WTC11 (cell line): Measurements from ENCODE around the gene TMEM62. TPM values are rescaled to one million over a fixed set of nuclear protein-coding genes. Genes with fewer than 3 reads are reported as not detected.

Source experiments
- ATAC-seq: fragments of 200-7000 bp; cut with Tn5 transposase; 2 replicates; pipeline ENCODE4 v1.10.0; 2021; ENCODE audit warnings: mild to moderate bottlenecking, moderate library complexity
- CTCF ChIA-PET: fragments of 300-600 bp; sonication (Branson Sonifier 250); formaldehyde crosslinking; loops from one replicate; lab custom pipeline; 2021; ENCODE audit warnings: antibody characterized with exemption; lab: Charles Lee
- POLR2A ChIA-PET: fragments of 350-600 bp; sonication (Branson Sonifier 250); formaldehyde crosslinking; loops from one replicate; lab custom pipeline; 2021; ENCODE audit warnings: antibody characterized with exemption; lab: Charles Lee
- DNase-seq: peaks from one replicate; pipeline ENCODE4 v3.0.0; 2021; ENCODE audit warnings: low spot score
- H3K27ac Mint-ChIP-seq: 2 replicates; pipeline ENCODE4 v1.8.0; 2021; ENCODE audit warnings: mixed read lengths
- H3K27me3 Mint-ChIP-seq: 2 replicates; pipeline ENCODE4 v1.8.0; 2021; ENCODE audit warnings: low read depth, mild to moderate bottlenecking, moderate library complexity, mixed read lengths
- H3K36me3 Mint-ChIP-seq: 2 replicates; pipeline ENCODE4 v1.8.0; 2021; ENCODE audit warnings: mixed read lengths
- H3K4me1 Mint-ChIP-seq: 2 replicates; pipeline ENCODE4 v1.8.0; 2022; ENCODE audit warnings: mixed read lengths
- H3K4me3 Mint-ChIP-seq: 2 replicates; pipeline ENCODE4 v1.8.0; 2021; ENCODE audit warnings: mild to moderate bottlenecking, moderate library complexity, mixed read lengths
- H3K9me3 Mint-ChIP-seq: 2 replicates; pipeline ENCODE4 v1.8.0; 2021; ENCODE audit warnings: mixed read lengths
- CBFB ChIP-seq: sonication (generic); formaldehyde crosslinking; IDR thresholded peaks from 2 replicates; pipeline ENCODE4 v1.8.1; 2022; ENCODE audit warnings: mild to moderate bottlenecking, low read depth, missing genetic modification reagents
- CREB1 ChIP-seq: sonication (generic); formaldehyde crosslinking; IDR thresholded peaks from 2 replicates; pipeline ENCODE4 v1.8.0; 2023; ENCODE audit warnings: mild to moderate bottlenecking, missing genetic modification reagents
- ELF4 ChIP-seq: sonication (generic); formaldehyde crosslinking; IDR thresholded peaks from 2 replicates; pipeline ENCODE4 v1.8.1; 2022; ENCODE audit warnings: low read depth, mild to moderate bottlenecking, moderate library complexity, missing genetic modification reagents
- GABPB1 ChIP-seq: sonication (generic); formaldehyde crosslinking; IDR thresholded peaks from 2 replicates; pipeline ENCODE4 v1.8.1; 2023; ENCODE audit warnings: mild to moderate bottlenecking, missing genetic modification reagents
- KAT7 ChIP-seq: sonication (generic); formaldehyde crosslinking; IDR thresholded peaks from 2 replicates; pipeline ENCODE4 v1.8.1; 2023; ENCODE audit warnings: missing genetic modification reagents, mild to moderate bottlenecking, borderline replicate concordance
- NR1H2 ChIP-seq: sonication (generic); formaldehyde crosslinking; IDR thresholded peaks from 2 replicates; pipeline ENCODE4 v1.9.0; 2021; ENCODE audit warnings: mild to moderate bottlenecking, moderate library complexity, missing genetic modification reagents
- TEAD1 ChIP-seq: sonication (generic); formaldehyde crosslinking; IDR thresholded peaks from 2 replicates; pipeline ENCODE4 v1.8.0; 2022; ENCODE audit warnings: mild to moderate bottlenecking, missing genetic modification reagents
- TP53 ChIP-seq: sonication (generic); formaldehyde crosslinking; IDR thresholded peaks from 2 replicates; pipeline ENCODE4 v1.8.1; 2023; ENCODE audit warnings: mild to moderate bottlenecking, missing genetic modification reagents
- total RNA-seq: library from RNA; stranded (reverse); gene quantifications from 3 replicates; pipeline ENCODE4 v1.2.3, GENCODE V29; 2021
- TF ChIP-seq, protein P1 (sequence below): sonication (generic); formaldehyde crosslinking; IDR thresholded peaks from 2 replicates; pipeline ENCODE4 v1.8.1; 2022; ENCODE audit warnings: low read depth, mild to moderate bottlenecking, moderate library complexity, missing genetic modification reagents, borderline replicate concordance
- TF ChIP-seq, protein P2 (sequence below): fragments of 250-450 bp; sonication (Bioruptor Pico); IDR thresholded peaks from 2 replicates; pipeline ENCODE4 v1.9.0; 2021; ENCODE audit warnings: mild to moderate bottlenecking
- TF ChIP-seq, protein P3 (sequence below): sonication (generic); formaldehyde crosslinking; IDR thresholded peaks from 2 replicates; pipeline ENCODE4 v1.8.0; 2022; ENCODE audit warnings: missing genetic modification reagents
- TF ChIP-seq, protein P4 (sequence below): sonication (generic); formaldehyde crosslinking; conservative IDR thresholded peaks from 2 replicates; pipeline ENCODE4 v1.8.1; 2023; ENCODE audit warnings: mild to moderate bottlenecking, low read depth, missing genetic modification reagents, moderate library complexity
- TF ChIP-seq, protein P5 (sequence below): sonication (generic); formaldehyde crosslinking; IDR thresholded peaks from 2 replicates; pipeline ENCODE4 v1.8.1; 2023; ENCODE audit warnings: mild to moderate bottlenecking, missing genetic modification reagents, moderate library complexity
- TF ChIP-seq, protein P6 (sequence below): sonication (generic); formaldehyde crosslinking; IDR thresholded peaks from 2 replicates; pipeline ENCODE4 v1.8.1; 2023; ENCODE audit warnings: mild to moderate bottlenecking, missing genetic modification reagents, borderline replicate concordance

Gene TMEM62
- total RNA-seq, 1 experiment from 2014 or later: 5.6 TPM

DNA sequence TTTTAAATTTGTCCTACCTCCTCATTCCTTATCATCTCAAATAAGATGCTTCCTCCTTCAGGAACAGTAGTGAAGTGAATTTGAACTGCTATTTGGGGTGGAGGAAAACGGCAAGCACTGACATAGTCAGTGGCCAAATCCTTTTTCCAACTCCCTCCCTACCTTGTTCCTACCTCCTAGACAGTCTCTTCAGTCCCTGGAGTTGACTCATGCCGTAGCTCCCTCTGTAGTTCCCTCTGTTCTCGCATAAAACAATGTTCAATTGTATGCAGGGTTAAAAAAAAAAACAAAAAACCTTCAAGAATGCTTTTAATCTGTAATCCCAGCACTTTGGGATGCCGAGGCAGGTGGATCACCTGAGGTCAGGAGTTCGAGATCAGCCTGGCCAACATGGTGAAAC is 29.0 kb upstream of the TMEM62 start:
- no peak for ATAC-seq
- CTCF ChIA-PET: interaction anchor here (0.6 to 1.5 kb wide), 2 partner anchors 100 to 173 kb away, joined by 3 read pairs; no protein-coding TSS in a partner anchor
- TF ChIP-seq, protein P1, sequence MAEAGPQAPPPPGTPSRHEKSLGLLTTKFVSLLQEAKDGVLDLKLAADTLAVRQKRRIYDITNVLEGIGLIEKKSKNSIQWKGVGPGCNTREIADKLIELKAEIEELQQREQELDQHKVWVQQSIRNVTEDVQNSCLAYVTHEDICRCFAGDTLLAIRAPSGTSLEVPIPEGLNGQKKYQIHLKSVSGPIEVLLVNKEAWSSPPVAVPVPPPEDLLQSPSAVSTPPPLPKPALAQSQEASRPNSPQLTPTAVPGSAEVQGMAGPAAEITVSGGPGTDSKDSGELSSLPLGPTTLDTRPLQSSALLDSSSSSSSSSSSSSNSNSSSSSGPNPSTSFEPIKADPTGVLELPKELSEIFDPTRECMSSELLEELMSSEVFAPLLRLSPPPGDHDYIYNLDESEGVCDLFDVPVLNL (CRISPR knock-in tag): no peak
- TF ChIP-seq, protein P2, sequence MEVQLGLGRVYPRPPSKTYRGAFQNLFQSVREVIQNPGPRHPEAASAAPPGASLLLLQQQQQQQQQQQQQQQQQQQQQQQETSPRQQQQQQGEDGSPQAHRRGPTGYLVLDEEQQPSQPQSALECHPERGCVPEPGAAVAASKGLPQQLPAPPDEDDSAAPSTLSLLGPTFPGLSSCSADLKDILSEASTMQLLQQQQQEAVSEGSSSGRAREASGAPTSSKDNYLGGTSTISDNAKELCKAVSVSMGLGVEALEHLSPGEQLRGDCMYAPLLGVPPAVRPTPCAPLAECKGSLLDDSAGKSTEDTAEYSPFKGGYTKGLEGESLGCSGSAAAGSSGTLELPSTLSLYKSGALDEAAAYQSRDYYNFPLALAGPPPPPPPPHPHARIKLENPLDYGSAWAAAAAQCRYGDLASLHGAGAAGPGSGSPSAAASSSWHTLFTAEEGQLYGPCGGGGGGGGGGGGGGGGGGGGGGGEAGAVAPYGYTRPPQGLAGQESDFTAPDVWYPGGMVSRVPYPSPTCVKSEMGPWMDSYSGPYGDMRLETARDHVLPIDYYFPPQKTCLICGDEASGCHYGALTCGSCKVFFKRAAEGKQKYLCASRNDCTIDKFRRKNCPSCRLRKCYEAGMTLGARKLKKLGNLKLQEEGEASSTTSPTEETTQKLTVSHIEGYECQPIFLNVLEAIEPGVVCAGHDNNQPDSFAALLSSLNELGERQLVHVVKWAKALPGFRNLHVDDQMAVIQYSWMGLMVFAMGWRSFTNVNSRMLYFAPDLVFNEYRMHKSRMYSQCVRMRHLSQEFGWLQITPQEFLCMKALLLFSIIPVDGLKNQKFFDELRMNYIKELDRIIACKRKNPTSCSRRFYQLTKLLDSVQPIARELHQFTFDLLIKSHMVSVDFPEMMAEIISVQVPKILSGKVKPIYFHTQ: no peak
- TF ChIP-seq, protein P3, sequence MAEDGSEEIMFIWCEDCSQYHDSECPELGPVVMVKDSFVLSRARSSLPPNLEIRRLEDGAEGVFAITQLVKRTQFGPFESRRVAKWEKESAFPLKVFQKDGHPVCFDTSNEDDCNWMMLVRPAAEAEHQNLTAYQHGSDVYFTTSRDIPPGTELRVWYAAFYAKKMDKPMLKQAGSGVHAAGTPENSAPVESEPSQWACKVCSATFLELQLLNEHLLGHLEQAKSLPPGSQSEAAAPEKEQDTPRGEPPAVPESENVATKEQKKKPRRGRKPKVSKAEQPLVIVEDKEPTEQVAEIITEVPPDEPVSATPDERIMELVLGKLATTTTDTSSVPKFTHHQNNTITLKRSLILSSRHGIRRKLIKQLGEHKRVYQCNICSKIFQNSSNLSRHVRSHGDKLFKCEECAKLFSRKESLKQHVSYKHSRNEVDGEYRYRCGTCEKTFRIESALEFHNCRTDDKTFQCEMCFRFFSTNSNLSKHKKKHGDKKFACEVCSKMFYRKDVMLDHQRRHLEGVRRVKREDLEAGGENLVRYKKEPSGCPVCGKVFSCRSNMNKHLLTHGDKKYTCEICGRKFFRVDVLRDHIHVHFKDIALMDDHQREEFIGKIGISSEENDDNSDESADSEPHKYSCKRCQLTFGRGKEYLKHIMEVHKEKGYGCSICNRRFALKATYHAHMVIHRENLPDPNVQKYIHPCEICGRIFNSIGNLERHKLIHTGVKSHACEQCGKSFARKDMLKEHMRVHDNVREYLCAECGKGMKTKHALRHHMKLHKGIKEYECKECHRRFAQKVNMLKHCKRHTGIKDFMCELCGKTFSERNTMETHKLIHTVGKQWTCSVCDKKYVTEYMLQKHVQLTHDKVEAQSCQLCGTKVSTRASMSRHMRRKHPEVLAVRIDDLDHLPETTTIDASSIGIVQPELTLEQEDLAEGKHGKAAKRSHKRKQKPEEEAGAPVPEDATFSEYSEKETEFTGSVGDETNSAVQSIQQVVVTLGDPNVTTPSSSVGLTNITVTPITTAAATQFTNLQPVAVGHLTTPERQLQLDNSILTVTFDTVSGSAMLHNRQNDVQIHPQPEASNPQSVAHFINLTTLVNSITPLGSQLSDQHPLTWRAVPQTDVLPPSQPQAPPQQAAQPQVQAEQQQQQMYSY (CRISPR knock-in tag): no peak
- TF ChIP-seq CBFB (CRISPR knock-in tag) (no peak), CREB1 (no peak), GABPB1 (CRISPR knock-in tag) (no peak), ELF4 (CRISPR knock-in tag) (no peak), KAT7 (CRISPR knock-in tag) (no peak), NR1H2 (no peak)
- TF ChIP-seq, all 79 proteins: peak for 0

DNA sequence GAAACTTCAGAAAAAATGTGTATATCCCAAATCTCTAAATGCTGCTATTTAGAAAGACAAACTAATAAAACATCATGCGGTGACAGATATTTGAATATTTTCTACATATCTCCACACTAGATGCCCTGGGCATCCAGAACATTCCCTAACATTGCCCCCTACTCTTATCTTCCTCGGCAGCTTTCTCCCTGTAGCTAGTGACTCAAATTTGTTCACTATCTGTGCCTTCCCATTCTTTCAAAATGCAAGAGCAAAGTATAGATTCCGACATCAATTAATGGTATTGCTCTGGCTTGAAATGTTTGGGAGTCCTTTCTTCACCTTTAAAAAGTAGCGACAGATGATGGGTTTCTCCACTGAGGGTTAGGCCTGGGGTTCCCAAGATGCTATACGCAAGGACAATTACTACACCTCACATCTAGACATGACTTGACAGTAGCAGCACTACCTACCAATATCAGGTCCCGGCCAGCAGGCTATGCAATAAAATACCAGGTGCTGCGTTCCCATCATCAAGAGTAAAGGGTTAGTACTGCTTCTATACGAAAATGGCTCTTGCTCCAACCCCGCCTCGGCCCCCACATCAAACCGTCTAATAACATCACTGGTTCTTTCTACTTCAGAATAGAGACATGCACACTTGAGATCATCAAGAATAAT is 28.2 kb upstream of the TMEM62 start:
- CTCF ChIA-PET: interaction anchor here (1.5 kb wide), 1 partner anchor 99 kb away, joined by 3 read pairs; no protein-coding TSS in a partner anchor
- ATAC-seq (peak; percentile 35), DNase-seq (no peak)
- Mint-ChIP-seq H3K36me3 (peaks cover 20% of the 10 kb centered on the region), H3K4me1 (peaks cover 11% of the 10 kb centered on the region), H3K4me3 (peak overlapping the region; percentile 97), H3K9me3 (no peaks in the 10 kb centered on the region), H3K27ac (peak overlapping the region; percentile 90), H3K27me3 (peaks cover 10% of the 10 kb centered on the region)
- POLR2A ChIA-PET: interaction anchor here (0.6 kb wide), 1 partner anchor 130 kb away, joined by 4 read pairs; no protein-coding TSS in a partner anchor
- TF ChIP-seq, protein P4, sequence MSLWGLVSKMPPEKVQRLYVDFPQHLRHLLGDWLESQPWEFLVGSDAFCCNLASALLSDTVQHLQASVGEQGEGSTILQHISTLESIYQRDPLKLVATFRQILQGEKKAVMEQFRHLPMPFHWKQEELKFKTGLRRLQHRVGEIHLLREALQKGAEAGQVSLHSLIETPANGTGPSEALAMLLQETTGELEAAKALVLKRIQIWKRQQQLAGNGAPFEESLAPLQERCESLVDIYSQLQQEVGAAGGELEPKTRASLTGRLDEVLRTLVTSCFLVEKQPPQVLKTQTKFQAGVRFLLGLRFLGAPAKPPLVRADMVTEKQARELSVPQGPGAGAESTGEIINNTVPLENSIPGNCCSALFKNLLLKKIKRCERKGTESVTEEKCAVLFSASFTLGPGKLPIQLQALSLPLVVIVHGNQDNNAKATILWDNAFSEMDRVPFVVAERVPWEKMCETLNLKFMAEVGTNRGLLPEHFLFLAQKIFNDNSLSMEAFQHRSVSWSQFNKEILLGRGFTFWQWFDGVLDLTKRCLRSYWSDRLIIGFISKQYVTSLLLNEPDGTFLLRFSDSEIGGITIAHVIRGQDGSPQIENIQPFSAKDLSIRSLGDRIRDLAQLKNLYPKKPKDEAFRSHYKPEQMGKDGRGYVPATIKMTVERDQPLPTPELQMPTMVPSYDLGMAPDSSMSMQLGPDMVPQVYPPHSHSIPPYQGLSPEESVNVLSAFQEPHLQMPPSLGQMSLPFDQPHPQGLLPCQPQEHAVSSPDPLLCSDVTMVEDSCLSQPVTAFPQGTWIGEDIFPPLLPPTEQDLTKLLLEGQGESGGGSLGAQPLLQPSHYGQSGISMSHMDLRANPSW: no peak
- TF ChIP-seq, protein P2: no peak
- no peak for TF ChIP-seq TEAD1 (CRISPR knock-in tag)
- TF ChIP-seq, protein P5, sequence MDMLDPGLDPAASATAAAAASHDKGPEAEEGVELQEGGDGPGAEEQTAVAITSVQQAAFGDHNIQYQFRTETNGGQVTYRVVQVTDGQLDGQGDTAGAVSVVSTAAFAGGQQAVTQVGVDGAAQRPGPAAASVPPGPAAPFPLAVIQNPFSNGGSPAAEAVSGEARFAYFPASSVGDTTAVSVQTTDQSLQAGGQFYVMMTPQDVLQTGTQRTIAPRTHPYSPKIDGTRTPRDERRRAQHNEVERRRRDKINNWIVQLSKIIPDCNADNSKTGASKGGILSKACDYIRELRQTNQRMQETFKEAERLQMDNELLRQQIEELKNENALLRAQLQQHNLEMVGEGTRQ: no peak
- no peak for TF ChIP-seq TP53 (CRISPR knock-in tag)
- TF ChIP-seq, protein P6, sequence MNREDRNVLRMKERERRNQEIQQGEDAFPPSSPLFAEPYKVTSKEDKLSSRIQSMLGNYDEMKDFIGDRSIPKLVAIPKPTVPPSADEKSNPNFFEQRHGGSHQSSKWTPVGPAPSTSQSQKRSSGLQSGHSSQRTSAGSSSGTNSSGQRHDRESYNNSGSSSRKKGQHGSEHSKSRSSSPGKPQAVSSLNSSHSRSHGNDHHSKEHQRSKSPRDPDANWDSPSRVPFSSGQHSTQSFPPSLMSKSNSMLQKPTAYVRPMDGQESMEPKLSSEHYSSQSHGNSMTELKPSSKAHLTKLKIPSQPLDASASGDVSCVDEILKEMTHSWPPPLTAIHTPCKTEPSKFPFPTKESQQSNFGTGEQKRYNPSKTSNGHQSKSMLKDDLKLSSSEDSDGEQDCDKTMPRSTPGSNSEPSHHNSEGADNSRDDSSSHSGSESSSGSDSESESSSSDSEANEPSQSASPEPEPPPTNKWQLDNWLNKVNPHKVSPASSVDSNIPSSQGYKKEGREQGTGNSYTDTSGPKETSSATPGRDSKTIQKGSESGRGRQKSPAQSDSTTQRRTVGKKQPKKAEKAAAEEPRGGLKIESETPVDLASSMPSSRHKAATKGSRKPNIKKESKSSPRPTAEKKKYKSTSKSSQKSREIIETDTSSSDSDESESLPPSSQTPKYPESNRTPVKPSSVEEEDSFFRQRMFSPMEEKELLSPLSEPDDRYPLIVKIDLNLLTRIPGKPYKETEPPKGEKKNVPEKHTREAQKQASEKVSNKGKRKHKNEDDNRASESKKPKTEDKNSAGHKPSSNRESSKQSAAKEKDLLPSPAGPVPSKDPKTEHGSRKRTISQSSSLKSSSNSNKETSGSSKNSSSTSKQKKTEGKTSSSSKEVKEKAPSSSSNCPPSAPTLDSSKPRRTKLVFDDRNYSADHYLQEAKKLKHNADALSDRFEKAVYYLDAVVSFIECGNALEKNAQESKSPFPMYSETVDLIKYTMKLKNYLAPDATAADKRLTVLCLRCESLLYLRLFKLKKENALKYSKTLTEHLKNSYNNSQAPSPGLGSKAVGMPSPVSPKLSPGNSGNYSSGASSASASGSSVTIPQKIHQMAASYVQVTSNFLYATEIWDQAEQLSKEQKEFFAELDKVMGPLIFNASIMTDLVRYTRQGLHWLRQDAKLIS: no peak
- TF ChIP-seq CBFB (CRISPR knock-in tag): no peak

More for the DNA sequence above, 29.0 kb upstream of the TMEM62 start:
- H3K4me1 Mint-ChIP-seq: peaks cover 11% of the 10 kb centered on the region
- H3K9me3 Mint-ChIP-seq: no peaks in the 10 kb centered on the region
- POLR2A ChIA-PET: interaction anchor here (0.6 kb wide), 1 partner anchor 130 kb away, joined by 4 read pairs; no protein-coding TSS in a partner anchor
- H3K36me3 Mint-ChIP-seq: peaks cover 24% of the 10 kb centered on the region
- H3K4me3 Mint-ChIP-seq: peak overlapping the region; percentile 52
- no peak overlapping the region for H3K27ac Mint-ChIP-seq
- H3K27me3 Mint-ChIP-seq: peaks cover 10% of the 10 kb centered on the region
- DNase-seq: no peak
